HG03520 (cell line): ENCODE measurements around the gene SPRYD3.
"Not testable (repeated sequence)": the region's sequence is repeated elsewhere in the genome, so short reads cannot be mapped to it uniquely, and the experiment has no call there.

Experiments used
- ATAC-seq: cut with Tn5 transposase; IDR thresholded peaks from one replicate; pipeline ENCODE4 v1.9.1; 2021; ENCODE audit warnings: mild to moderate bottlenecking, moderate library complexity; ENCODE audit not compliant: unreplicated experiment

Gene SPRYD3

GRCh38 chr12:53027014-53027413 is 52.2 kb downstream of the SPRYD3 start:
- ATAC-seq = not testable (repeated sequence)

DNA sequence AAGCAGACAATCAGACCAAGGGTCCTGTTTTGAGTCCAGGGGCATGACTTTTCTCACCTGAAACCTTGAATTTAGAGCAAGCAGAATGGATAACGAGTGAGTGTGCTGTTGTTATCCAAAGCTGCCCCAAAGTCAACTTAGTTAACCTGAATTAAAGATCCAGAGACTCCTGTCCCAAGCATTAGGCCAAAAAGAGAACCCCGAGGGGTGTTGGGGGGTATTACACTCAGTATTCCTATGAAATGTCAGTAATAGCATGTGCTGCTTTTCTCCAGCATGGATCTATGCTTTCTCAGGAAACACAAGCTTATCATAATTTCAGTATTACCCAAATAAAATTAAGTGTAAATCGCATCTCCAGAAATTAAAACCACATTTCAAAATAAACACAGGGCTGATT is 53.9 kb downstream of the SPRYD3 start:
- no peak for ATAC-seq

GRCh38 chr12:53014709-53015108 is 64.5 kb downstream of the SPRYD3 start:
- ATAC-seq = no peak
